ENCODE data around the gene TCOF1.
A peak's percentile ranks its signal among the peaks of the same experiment; 100 is the strongest.

TCOF1 gene

DNA sequence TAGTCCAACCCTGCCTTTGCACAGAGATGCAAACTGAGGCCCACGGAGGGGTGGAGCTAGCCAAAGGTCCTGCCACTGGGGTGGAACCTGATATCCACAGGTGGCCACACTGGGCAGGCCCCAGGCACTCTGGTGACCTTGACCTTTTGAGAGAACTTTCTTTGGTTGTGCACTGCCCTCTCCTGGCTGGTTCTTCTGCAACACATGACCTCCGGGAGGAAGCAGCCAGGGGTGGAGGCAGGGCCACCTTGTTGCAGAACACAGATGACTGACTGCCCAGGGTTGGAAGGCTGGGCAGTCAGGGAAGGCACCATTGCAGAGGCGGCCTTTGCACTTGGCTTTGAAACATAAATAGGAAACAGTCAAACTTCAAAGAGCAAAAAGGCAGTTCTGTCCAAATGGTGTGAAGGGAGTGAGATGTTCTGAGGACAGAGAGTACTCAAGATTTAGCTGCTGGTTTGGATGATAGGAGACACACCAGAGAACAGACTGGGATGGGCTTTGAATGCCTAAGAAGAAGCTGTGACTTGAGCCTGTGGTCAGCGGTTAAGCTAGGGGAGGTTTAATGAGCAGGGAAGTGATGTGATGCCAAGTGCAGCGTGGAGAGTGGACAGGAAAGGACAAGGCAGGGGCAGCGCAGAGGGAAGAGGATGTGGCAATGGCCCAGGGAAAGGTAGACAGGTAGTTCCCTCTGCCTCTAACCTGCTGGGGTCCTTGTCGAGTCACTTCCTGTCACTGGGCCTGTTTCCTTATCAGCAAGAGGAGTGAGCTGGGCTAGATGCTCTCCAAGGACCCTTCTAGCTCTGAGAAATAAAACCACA, 6.8 kb upstream of the TCOF1 start:
- ATAC-seq: peak; percentile 74 to 78

DNA sequence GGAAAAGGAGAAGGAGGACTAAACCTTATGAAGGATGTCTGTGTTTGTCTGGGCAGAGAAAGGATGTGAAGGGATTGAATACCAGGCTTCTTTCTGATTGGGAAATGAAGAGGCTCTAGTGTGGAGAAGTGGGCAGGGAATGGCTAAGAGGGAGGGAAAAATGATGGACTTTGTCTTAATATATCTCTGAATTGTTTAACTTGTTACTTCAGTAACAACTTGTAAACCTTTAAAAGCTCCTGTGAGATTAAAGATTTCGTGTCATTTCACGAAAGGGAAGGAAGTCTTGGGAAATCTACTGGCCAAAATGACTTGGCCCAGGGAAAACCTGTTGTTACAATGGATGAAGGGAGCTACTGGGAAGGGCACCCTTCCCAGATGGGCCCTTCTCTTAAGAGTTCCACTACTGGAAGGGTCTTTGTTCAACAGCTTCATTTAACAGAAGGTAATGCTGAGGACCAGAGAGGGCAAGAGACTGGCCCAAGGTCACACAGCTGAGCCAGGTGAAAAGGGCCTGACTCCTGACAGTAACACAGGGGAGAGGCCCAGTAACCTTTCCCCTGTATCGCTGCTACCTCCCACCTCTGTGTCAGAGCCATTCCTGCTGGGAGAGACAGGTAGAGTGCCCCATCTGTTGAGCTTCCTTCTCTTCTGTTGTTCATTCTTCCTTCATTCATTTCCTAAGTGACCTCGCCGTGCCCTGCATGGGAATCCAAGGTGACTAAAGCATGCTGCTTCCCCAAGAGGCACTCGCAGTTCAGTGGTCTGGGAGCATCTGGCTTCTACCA, 5.1 kb upstream of the TCOF1 start:
- no peak for ATAC-seq

DNA sequence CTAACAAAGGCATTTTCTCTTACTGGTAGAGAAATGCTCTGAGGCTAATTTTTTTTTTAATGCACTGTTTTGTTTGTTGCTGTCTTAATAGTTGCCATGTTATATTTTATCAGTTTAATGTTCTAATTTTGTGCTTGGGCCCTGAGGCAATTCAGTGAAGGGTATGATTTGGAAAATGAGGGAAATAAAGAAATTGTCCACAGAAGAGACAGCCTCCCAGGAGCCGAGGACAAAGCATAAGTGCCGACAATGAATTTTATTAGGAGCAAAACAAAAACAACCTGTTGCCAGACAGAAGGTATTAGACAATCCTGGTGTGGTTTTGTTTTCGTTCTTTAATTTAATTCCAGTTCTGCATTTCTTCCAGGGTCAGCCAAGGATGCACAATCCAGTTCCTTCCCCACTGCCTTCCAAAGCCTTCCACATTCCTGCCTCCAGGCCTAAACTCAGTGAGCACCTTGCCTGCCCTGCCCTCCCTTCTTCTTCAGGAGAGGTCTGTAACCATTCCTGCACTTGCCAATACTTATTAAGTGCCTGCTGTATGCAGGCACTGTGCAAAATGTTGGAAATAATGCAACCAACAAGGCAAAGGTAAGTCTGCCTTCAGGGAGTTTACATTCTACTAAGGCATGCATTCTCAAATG, 4.3 kb upstream of the TCOF1 start:
- no peak for ATAC-seq

DNA sequence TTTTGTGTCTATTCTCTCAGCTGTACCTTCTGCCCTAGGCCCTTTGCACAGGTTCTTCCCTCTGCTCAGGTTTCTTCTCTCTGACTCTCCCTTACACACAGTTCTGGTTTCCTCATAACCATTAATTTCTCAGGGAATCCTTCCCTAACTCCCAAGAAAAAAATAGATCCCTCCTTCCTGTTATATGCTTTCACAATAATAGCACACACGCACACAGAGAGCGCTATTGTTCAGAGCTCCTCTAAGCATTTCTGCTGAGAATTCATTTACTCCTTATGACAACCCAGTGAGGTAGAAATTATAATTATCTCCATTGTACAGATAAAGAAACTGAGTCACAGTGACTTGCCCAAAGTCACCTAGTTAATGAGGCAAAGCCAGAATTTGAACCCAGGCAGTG, 1.7 kb upstream of the TCOF1 start:
- no peak for ATAC-seq

DNA sequence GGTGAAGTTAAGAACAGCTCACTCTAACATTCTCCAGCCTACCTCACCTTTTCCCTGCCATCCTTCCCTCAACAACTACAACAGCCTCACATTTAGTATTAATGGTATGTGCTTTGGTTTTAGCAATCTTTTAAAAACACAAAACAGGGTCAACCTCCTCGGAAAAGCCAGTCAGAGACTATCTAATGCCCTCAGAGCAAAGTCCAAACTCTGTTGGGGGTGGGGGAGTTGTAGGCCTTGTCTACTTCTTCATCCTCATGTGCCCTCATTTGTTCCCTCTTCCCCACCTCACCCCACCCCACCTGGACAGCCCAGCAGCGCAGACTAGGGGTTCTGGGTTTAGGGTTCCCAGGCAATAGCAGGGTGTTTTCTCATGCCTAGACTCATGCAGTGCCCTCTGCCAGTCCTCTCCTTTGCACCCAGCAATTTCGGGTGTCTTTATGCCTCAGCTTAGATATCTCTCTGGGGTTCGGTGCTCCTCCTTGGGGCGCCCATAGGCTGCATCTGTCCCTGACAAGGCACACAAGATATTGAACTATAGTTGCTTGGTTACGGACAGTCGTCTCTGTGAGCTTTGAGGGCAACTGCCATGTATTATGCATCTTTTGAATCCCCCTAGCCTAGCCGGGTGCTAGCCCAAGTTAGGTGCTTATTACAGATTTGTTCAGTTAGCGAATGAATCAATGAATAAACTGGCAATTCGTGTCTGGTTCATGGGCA, 762 bp upstream of the TCOF1 start:
- no peak for ATAC-seq

DNA sequence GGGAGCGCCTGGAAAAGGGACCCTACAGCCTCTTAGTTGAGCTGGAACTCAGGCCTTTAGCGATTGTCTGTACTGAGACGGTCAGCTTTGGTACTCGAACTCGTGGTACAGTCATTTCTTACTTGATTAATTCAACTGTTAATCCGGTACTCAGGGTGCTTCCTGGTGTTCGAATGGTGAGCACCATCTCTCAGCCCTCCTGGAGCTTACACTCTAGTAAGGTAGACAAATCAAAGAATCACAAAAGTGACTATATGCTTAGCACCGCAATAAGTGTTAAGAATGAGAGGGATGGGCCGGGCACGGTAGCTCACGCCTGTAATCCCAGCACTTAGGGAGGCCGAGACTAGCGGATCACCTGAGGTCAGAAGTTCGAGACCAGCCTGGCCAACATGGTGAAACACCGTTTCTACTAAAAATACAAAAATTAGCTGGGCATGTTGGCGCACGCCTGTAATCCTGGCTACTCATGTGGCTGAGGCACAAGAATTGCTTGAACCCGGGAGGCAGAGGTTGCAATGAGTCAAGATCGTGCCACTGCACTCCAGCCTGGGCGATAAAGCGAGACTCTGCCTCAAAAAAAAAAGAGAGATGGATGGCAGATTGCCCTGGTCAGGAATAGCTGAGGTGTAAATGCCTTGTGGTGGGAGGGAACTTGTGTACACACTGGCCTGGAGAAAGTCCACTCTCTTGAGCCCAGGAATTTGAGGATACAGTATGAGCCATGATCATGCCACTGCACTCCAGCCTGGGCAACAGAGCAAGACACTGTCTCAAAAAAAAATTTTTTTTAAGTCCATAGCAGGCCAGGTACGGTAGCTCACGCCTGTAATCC, 981 bp downstream of the TCOF1 start:
- no peak for ATAC-seq

DNA sequence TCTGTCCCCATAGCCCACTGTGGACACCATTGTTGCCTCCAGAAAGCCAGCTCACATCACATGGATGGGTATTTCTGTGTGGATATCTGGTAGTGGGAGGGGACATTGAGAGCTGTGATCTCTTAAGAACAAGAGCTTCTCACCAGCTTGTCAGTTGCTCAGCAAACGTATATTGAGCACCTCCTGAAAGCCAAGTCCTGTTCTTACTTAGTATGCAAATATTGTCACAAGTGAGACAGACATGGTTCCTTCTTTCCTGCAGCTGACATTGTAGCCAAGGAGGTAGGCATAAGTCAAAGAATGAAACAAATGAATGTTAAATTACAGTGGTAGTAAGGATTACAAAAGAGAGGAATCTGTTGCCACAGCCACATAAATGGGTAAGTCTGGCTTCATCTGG, 3.8 kb downstream of the TCOF1 start:
- no peak for ATAC-seq

DNA sequence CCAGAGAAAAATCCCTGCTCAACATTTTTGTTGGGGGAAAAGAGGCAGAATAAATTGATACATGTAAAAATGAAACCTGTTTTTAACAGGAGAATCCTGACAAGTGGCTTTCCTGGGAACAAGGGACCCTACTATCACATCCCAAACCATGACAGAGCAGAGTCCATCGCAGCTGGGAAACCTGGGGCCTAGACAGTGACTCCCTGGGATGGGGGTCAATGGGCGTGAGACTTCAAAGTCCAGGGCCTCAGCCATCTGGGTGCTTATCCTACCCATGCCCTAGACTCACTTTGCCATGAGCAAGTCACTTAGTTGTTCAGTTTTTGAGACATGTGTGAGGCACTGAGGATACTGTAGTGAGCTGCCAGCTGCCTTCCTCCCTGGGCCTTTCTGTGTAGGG, 5.7 kb downstream of the TCOF1 start:
- ATAC-seq: no peak

DNA sequence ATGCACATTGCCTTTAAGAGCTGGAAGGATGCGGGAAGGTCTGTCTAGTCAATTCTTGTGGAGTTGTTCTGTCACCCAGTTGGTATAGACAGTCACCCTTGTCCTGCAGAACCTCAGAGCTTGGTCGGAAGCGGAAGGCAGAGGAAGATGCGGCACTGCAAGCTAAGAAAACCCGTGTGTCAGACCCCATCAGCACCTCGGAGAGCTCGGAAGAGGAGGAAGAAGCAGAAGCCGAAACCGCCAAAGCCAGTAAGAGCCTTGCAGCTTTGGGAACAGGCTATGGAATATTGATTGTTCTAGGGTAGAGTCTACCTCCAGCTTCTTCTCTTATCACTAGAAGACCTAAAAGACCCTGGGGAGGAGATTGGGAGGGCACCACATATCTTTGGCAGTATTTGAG, 6.5 kb downstream of the TCOF1 start:
- ATAC-seq: no peak

DNA sequence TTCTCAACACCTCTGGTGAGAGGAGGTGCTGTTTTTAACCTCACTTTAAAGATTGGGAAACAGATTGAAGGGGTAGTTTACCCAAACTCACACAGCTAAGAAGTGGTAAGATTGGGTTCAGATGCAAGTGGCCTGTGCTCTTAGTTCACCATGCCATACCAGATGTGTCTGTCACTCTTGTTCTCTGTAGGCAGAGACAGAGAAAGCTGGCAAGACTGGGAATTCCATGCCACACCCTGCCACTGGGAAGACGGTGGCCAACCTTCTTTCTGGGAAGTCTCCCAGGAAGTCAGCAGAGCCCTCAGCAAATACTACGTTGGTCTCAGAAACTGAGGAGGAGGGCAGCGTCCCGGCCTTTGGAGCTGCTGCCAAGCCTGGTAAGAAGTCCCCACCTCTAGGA, 11.0 kb downstream of the TCOF1 start:
- no peak for ATAC-seq

DNA sequence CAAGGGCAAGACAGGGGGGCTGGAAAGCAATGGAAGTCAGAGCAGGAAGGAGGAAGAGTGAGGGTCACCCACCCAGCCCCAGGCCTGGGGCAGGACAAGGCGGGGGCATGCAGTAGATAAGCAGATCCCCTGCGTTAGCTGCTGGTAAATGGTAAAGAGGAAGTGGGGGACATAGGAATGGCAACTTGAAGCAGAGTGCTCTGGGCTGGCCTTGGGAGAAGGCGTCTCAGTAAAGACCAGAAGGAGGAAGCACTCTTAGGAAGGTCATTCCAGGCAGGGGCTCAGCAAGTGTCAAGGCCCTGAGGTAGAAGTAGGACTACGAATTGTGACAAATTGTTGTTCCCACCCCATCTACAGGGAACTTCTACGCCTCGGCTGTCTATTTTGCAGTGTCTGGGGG, 15.1 kb downstream of the TCOF1 start:
- ATAC-seq: no peak

DNA sequence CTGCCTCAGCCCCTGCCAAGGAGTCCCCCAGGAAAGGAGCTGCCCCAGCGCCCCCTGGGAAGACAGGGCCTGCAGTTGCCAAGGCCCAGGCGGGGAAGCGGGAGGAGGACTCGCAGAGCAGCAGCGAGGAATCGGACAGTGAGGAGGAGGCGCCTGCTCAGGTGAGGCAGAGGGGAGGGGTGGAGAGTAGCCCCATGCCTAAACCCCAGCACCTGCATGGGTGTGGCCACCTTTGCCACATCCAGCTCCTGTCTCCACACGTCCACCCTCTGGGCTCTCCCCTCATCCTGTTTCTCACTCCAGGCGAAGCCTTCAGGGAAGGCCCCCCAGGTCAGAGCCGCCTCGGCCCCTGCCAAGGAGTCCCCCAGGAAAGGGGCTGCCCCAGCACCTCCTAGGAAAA, 17.2 kb downstream of the TCOF1 start:
- no peak for ATAC-seq

DNA sequence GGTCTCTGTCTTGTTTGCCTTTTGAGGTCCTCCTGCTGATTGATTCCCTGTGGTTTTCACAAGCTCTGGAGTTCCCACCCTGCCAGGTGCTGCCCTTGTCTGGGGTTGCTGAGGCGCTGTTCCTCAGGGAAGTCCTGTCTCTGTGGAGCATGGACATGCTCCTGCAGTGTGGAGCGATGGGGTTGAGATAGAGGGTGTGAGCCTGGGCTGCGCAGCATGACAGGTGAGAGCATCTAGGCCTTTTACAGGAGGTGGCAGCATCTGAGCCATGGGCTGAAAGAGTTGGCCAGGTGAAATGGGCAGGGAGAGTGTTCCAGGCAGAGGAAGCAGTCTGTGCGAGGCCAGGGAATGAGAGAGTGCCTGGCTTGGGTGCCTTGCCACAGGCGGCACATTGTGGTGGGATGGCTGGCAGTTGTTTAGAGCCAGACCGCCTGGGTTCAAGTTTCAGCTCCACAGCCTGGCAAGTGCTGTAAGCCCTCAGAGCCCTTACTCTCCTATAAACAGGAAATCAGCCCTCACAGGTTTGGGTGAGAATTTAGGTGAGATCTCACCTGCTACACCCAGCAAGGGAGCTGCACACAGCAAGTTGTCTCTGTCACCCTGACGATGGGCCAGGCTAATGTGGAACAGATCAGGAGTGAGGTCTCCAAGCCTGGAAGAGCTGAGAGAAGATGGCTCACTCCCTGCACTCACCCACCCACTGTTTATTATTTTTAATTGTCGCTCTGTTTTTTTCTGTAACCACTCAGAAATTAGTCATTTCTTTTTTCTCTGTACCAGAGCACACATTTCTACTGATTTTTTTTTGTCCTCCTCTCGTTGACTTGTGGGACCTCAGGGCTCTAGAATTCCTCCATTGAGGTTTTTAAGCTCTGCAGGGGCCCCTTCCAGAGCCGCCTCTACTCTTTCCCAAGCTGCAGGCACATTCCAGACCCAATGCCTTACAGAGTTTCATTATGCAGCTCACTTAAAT, 19.6 kb downstream of the TCOF1 start:
- ATAC-seq: no peak

DNA sequence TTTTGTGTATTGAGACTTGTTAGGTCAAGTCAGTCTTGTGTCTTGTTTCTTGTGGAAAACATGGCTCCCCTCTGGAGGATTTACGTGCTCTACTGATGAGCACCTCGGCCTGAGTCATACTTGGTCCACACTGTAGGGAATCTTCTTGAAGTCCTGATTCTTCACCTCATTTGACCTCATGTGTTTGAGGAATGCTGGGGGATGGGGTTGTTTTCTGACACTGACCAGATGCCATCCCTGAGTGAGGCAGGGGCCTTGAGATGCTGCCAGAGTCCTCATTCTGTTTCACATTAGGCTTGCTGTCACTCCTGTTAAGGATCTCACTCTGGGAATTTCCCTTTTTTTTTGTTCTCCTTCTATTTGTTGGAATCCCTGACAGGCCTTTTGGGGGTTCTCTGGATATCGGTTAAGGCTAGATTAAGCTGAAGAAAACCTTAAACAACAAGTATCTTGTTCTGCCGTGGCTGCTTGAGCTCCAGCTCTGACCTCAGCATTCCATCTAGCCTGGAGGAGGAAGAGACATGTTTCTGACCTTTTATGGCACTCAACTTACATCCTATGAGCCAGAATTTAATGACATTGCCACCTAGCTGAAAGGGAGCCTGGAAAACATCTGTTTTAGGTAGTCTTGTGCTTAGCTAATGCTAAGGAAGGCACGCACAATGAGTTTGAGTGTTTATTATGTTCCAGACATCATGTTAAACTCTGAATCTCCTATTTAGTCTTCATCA, 20.6 kb downstream of the TCOF1 start:
- ATAC-seq: no peak

DNA sequence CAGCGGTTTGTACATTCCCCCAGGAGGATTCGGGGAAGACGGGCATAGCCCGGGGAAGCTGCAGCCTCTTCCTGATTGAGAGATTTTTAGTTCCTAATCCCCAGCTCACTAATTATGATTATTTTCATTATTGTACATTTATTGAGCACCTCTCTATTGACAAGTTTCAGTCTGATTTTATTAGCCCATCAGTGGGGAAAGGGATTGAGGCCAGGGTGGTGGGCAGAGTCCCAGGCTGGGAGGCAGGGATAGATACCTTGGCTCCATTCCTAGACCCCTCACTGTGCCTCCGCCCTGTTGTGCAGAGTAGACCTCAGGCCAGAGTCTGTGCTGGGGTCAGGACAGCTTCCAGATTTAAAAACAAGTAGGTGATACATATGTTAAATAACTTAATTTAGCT, 27.2 kb downstream of the TCOF1 start:
- ATAC-seq: no peak

DNA sequence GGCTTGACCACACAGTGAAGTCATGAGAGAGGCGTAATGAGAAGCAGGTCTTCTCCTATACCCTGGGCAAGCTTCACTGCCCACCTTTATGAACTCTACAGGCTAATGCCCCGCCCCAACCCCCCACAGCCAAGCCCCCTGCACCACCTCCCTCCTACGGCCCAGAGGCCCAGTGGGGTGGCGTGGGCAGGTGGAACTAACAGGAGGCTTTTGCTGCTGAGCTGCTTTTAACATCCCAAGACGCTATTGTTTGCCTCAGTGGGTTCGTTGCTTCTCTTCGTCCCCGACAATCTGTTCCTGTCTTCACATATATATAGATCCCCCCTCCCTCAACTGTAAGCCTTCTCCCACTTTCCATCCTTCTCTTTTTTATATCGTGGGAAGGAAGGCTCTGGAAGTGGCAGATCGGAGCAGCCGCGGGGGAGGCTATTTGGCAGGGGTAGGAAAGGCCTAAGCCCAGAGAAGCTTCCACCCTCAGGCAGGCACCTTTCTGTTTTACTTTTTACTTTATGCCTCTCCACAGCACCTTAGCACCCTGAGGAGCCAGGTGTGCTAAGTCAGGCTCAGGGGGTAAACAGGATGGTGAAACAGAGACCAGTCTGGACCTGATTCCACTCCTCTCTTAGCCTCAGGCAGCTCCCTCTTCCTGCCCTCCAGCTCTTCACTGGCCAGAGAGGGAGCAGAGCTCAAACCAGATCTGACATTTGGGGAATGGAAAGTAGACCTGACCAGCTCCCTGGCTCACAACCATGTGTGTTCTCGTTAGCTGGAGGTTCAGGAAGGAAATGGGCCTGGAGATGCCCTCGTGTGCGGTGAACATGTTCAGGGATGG, 28.7 kb downstream of the TCOF1 start:
- ATAC-seq: no peak

DNA sequence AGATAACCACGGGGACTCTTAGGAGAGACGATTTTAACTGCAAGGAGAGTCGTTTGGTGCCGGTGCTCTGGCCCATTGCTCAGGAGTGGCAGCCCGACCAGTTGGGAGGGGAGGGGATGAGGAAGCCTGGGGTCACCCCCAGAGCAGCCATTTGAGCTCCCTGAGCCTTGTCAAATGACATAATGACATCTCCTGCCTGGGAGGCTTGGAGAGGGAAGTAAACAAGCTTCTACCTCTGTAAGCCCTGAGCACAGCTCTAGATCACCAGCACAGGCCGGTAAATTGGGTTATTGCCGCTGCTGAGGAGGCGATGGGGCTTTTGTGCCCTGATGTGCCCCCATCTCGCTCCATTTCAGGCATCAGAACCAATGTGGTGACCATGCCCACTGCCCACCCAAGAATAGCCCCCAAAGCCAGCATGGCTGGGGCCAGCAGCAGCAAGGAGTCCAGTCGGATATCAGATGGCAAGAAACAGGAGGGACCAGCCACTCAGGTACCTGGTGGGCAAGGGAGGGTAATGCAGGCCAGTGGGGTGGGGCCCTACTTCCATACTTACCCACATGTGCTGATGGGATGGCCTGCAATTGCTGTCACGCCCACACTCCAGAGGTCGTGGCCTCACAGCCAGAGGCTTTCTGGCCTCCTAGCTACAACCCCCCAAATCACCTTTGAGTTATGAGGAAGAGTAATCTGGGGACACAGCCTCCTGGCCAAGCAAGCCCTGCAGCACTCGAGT, 32.2 kb downstream of the TCOF1 start:
- ATAC-seq: no peak

DNA sequence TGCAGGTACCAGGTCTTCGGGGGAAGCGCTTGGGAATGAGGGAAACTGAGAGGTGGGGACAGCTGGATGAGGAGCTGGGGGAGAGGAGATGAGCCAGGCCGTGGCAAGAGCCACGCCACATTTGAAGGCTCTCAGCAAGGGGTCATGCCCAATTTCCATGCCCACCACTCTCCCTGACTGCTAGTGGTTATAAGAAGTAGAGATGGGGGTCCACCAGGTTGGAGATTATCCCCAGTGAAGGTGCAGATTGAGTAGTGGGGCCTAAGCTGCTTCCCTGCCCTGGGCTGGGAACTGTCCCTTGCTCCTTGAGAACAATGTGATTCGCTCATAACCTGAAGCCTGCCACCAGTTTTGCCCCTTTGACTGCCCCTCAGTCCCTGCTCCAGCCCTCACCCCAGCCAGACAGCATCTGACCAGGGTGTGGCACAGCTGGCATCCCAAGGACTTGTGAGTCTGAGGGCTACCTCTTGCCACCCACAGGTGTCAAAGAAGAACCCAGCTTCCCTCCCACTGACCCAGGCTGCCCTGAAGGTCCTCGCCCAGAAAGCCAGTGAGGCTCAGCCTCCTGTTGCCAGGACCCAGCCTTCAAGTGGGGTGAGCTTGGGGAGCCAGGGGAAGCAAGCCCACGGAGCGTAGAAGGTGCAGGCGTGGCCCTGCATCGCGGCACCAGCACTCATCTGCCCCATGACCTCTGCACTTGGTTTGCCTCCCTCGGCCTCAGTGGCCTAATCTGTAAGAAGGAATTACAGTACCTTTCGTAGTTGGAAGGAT, 33.8 kb downstream of the TCOF1 start:
- ATAC-seq: no peak
